Vagina (tissue), 2 donors: ENCODE data around the gene TCF3.

Source experiments
- POLR2A ChIP-seq, 2 donors: fragments of 450-650 bp; IDR thresholded peaks; one replicate each; pipeline ENCODE4 v1.6.1; 2017; ENCODE audit warnings: antibody characterized with exemption in 2 of 2, mild to moderate bottlenecking in 2 of 2, moderate library complexity in 2 of 2
- POLR2AphosphoS5 ChIP-seq, 2 donors: sonication (generic); formaldehyde crosslinking; IDR thresholded peaks; one replicate each; pipeline ENCODE4 v1.9.0; 2017; ENCODE audit warnings: antibody characterized with exemption in 2 of 2, mild to moderate bottlenecking in 2 of 2, low read depth in 1 of 2; ENCODE audit not compliant: insufficient read depth in 1 of 2
- TF ChIP-seq, protein P1 (sequence below), 3 experiments: fragments of 450-650 bp in 2 of 3; fragments of 200-600 bp in 1 of 3; sonication (generic) in 1 of 3; IDR thresholded peaks; one replicate each; pipeline ENCODE4 v1.5.1; 2017 to 2019; ENCODE audit warnings: antibody characterized with exemption in 3 of 3, mild to moderate bottlenecking in 2 of 3, moderate library complexity in 2 of 3

- TF ChIP-seq, protein P1, sequence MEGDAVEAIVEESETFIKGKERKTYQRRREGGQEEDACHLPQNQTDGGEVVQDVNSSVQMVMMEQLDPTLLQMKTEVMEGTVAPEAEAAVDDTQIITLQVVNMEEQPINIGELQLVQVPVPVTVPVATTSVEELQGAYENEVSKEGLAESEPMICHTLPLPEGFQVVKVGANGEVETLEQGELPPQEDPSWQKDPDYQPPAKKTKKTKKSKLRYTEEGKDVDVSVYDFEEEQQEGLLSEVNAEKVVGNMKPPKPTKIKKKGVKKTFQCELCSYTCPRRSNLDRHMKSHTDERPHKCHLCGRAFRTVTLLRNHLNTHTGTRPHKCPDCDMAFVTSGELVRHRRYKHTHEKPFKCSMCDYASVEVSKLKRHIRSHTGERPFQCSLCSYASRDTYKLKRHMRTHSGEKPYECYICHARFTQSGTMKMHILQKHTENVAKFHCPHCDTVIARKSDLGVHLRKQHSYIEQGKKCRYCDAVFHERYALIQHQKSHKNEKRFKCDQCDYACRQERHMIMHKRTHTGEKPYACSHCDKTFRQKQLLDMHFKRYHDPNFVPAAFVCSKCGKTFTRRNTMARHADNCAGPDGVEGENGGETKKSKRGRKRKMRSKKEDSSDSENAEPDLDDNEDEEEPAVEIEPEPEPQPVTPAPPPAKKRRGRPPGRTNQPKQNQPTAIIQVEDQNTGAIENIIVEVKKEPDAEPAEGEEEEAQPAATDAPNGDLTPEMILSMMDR (IDR thresholded peaks at IDR 0.05): no peak
- no peak for TF ChIP-seq POLR2AphosphoS5 (IDR thresholded peaks at IDR 0.05; ENCODE audit: insufficient read depth in 1 of 2, low read depth in 1 of 2)
- no peak for TF ChIP-seq POLR2A (IDR thresholded peaks at IDR 0.05)
Measured at GRCh38 chr19:1622007-1622406, 30.4 kb downstream of the TCF3 start.
